GM13977 (cell line): ENCODE data around the gene SEL1L3.

Source experiments
- DNase-seq: peaks from one replicate; pipeline ENCODE4 v3.0.0; 2012; ENCODE audit warnings: low spot score
- in situ Hi-C: fragments of 300-500 bp; cut with MboI; formaldehyde crosslinking; loops from one replicate; pipeline ENCODE4 v1.12.0; 2022; ENCODE audit warnings: low sequenced_read_pairs, low pct_unique_long_range_greater_than_20kb, mixed read lengths, inconsistent platforms; ENCODE audit not compliant: unreplicated experiment
- TF ChIP-seq, protein P1 (sequence below): IDR thresholded peaks from 2 replicates; pipeline ENCODE4 v1.5.1; 2012; ENCODE audit warnings: mild to moderate bottlenecking, control low read depth; ENCODE audit not compliant: insufficient read depth; ENCODE audit errors: extremely low read depth, missing control alignments

The SEL1L3 gene

DNA sequence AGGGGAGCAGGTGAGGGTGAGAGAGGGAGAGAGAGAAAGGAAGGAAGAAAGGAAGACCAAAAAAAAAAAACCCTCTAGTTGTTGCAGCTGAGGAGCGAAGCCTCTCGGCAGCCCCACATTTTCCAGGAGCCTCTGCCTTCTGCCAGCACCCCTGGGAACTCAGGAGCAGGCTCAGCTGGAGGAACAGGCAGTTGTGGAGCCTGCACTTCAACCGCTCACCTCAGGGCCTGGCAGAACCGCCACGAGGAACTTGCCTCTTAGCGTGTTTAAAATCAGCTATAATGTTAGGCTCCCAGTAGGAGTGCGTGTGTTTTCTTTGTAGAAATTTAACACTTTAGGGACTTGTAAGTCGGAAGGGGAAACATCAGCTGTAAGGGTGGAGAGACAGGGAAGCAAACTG, 65.7 kb downstream of the SEL1L3 start:
- DNase-seq = no peak
- TF ChIP-seq, protein P1, sequence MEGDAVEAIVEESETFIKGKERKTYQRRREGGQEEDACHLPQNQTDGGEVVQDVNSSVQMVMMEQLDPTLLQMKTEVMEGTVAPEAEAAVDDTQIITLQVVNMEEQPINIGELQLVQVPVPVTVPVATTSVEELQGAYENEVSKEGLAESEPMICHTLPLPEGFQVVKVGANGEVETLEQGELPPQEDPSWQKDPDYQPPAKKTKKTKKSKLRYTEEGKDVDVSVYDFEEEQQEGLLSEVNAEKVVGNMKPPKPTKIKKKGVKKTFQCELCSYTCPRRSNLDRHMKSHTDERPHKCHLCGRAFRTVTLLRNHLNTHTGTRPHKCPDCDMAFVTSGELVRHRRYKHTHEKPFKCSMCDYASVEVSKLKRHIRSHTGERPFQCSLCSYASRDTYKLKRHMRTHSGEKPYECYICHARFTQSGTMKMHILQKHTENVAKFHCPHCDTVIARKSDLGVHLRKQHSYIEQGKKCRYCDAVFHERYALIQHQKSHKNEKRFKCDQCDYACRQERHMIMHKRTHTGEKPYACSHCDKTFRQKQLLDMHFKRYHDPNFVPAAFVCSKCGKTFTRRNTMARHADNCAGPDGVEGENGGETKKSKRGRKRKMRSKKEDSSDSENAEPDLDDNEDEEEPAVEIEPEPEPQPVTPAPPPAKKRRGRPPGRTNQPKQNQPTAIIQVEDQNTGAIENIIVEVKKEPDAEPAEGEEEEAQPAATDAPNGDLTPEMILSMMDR = no peak
- in situ Hi-C loops = no loop called here

DNA sequence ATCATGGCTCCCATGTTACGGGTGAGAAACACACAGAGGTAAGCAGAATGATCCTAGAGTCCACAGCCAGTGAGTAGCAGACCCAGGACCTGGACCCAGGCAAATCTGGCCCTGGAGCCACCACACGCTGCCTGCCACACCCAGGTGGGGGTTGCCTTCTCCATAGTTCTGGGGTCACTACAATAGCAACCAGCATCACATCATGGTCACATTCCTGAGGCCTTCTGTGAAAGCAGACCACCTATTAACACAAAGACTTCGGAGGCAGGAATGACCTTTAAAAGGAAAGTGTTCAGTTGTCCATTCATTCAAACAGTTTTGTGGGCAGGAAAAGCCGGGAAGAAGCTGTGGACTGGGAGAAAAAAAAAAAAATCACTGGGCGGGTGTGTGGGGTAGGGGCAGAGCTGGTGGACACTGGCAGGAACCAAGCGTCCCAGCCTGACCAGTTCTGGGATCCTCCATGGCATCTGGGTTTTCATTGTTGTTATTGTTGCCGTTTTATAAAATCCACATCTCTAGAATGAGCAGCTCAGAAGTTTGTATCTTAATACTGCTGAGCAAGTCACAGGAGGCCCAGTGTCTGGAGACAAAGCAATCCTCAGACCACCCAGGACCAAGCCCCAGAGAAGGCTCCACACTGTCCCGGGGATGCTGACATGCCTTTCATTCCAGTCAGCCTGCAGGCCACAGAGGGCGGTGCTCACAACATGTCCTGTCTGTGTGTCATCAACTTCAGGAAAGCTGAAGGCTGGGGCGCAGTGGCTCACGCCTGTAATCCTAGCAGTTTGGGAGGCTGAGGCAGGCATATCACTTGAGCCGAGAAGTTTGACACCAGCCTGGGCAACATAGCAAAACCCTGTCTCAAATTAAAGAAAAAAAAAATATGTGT, 67.0 kb downstream of the SEL1L3 start:
- DNase-seq = no peak
- TF ChIP-seq, protein P1 = no peak
- in situ Hi-C loops = no loop called here

DNA sequence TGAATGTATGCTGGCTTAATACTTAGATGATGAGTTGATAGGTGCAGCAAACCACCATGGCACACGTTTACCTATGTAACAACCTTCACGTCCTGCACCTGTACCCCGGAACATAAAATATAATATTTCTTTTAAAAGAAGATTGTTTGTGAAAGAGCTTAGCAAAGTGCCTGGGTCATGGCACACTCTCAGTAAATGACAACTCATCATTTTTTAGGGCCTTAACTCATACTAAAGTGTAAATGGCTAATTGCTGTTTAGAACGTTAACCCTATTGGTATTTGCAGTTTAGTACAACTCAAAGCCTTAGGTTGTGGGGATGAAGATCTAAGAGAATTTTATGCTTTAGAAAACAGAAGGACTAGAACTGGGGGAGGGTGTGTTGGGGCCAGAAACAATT, 67.7 kb downstream of the SEL1L3 start:
- in situ Hi-C loops = no loop called here
- no peak for DNase-seq
- TF ChIP-seq, protein P1 = no peak

DNA sequence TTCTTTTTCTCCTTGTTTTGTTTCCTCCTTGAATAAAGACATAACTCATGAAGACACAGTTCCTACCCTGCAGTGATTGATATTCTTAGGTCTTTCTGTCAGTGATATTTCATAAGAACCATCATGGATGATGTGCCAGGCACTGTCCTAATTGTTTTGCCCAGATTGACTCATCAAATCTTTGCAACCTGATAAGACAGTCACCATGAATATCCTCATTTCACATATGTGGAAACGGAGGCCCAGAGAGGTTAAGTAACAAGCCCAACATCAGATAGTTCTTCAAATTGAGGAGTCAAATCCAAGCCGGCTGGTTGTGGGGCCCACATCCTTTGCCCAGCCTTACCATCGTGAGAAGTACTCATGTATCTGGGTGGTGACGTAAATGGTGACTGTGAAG, 69.9 kb downstream of the SEL1L3 start:
- TF ChIP-seq, protein P1 = no peak
- in situ Hi-C loops = no loop called here

DNA sequence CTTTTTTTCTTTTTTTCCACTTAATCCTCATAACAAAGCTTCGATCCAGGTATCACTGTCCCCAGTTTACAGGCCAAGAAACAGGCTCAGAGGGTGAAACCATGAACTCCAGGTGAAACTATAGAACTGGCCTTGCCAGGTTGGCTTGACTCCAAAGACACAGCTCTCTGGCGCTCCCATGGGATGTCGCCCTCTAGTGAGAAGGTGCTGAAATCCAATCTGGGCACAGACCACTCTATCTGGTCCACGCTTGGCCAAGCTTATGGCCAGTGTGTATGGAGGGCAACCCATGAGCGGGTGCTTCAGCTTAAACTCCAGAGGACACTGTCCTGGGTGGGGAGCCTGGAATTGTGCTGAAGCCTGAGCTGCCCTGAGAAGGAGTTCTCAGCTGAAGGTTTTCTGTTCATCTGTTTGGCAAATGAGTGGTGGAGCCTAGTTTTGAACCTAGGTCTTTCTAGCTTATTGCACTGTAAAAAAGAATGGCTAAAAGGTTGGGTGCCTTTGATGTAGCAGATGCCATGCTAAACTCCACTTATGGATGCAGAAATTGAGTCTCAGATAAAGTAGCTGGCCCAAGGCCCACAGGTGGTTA, 70.5 kb downstream of the SEL1L3 start:
- DNase-seq = no peak
- TF ChIP-seq, protein P1 = peak; percentile 36
- in situ Hi-C loops = no loop called here

More for the DNA sequence above, 69.9 kb downstream of the SEL1L3 start:
- DNase-seq = no peak

DNA sequence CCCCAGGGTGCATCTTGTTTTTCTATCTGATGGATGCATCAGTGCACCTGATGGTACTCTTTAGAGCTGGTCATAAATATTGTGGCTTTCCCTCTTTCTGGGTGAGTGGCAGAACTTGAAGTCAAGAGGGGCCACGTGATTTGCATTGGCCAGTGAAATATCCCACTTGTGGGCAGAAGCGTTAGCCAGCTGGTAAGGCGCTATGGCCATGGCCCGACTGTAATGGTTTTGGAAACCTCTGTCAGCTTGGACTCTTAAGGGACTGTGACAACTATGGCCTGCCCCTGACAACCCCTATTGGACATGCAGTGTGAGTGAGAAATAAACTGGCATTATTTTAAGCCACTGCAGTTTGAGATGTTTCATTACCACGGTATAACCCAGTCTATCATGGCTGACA, 72.8 kb downstream of the SEL1L3 start:
- TF ChIP-seq, protein P1 = no peak
- no peak for DNase-seq
- in situ Hi-C loops = no loop called here
